IMR-90 (cell line): ENCODE data around the gene ARF5. TPM values are rescaled to one million over a fixed set of nuclear protein-coding genes. Genes with fewer than 3 reads are reported as not detected.
A peak's percentile ranks its signal among the peaks of the same experiment; 100 is the strongest.

ENCODE experiments used
- ATAC-seq: fragments of 200-7000 bp; cut with Tn5 transposase; 2 replicates; pipeline ENCODE4 v1.9.1; 2020; ENCODE audit warnings: low read depth, mild to moderate bottlenecking, moderate library complexity
- BruUV-seq: library from RNA; stranded (reverse); fragments of 400-500 nt; replicated peaks from 2 replicates; lab custom pipeline; 2021; lab: Mats Ljungman, UMichigan
- CTCF ChIA-PET: fragments of 300-600 bp; formaldehyde crosslinking; extraction: SDS; loops from one replicate; lab custom pipeline; 2021; ENCODE audit warnings: antibody characterized with exemption; lab: Yijun Ruan, JAX
- POLR2A ChIA-PET: fragments of 300-600 bp; sonication (Branson Sonifier 250); formaldehyde crosslinking; loops from one replicate; lab custom pipeline; 2022; ENCODE audit warnings: antibody characterized with exemption; ENCODE audit not compliant: unreplicated experiment; lab: Charles Lee
- DNase-seq: peaks from one replicate; pipeline ENCODE4 v3.0.0; 2013
- H2AFZ ChIP-seq: replicated peaks from 2 replicates; pipeline ENCODE3; 2013; ENCODE audit warnings: low read length, mild to moderate bottlenecking; ENCODE audit not compliant: poor library complexity
- H2AK5ac ChIP-seq: 2 replicates; pipeline ENCODE4 v1.6.1; 2013; ENCODE audit warnings: low read depth, low read length, inconsistent platforms
- H2AK9ac ChIP-seq: replicated peaks from 2 replicates; pipeline ENCODE3; 2013; ENCODE audit warnings: mild to moderate bottlenecking, low read depth, low read length, moderate library complexity; ENCODE audit not compliant: poor library complexity
- H2BK120ac ChIP-seq: 2 replicates; pipeline ENCODE4 v1.6.1; 2013; ENCODE audit warnings: low read depth, low read length, inconsistent platforms
- H2BK15ac ChIP-seq: 3 replicates; pipeline ENCODE4 v1.6.1; 2013; ENCODE audit warnings: low read depth, low read length, inconsistent platforms
- H2BK20ac ChIP-seq: 2 replicates; pipeline ENCODE4 v1.6.1; 2013; ENCODE audit warnings: low read depth, mild to moderate bottlenecking, inconsistent platforms, low read length, moderate library complexity
- H2BK5ac ChIP-seq: 2 replicates; pipeline ENCODE4 v1.6.1; 2013; ENCODE audit warnings: mild to moderate bottlenecking, low read depth, low read length, inconsistent platforms; ENCODE audit not compliant: poor library complexity, severe bottlenecking
- H3K14ac ChIP-seq: replicated peaks from 2 replicates; pipeline ENCODE4 v1.6.1; 2013; ENCODE audit warnings: low read depth, low read length, inconsistent platforms
- H3K18ac ChIP-seq: 2 replicates; pipeline ENCODE4 v1.6.1; 2013; ENCODE audit warnings: low read depth, low read length, control low read depth
- H3K23ac ChIP-seq: 2 replicates; pipeline ENCODE4 v1.6.1; 2013; ENCODE audit warnings: low read depth, low read length, inconsistent platforms
- H3K27ac ChIP-seq: 2 replicates; pipeline ENCODE4 v1.5.1; 2013; ENCODE audit warnings: mild to moderate bottlenecking, control low read depth, low read length; ENCODE audit not compliant: insufficient read depth
- H3K27me3 ChIP-seq: 2 replicates; pipeline ENCODE4 v1.6.1; 2013; ENCODE audit warnings: low read length; ENCODE audit not compliant: control insufficient read depth, insufficient read depth
- H3K36me3 ChIP-seq: 2 replicates; pipeline ENCODE4 v1.6.1; 2013; ENCODE audit warnings: low read length, mixed read lengths; ENCODE audit not compliant: control insufficient read depth, insufficient read depth
- H3K4ac ChIP-seq: 2 replicates; pipeline ENCODE4 v1.6.1; 2013; ENCODE audit warnings: low read depth, low read length, inconsistent platforms
- H3K4me1 ChIP-seq: 2 replicates; pipeline ENCODE4 v1.6.1; 2013; ENCODE audit warnings: low read length, mixed read lengths; ENCODE audit not compliant: control insufficient read depth, insufficient read depth
- H3K4me2 ChIP-seq: 2 replicates; pipeline ENCODE4 v1.6.1; 2013; ENCODE audit warnings: low read depth, mild to moderate bottlenecking, control low read depth, low read length, moderate library complexity
- H3K4me3 ChIP-seq: 2 replicates; pipeline ENCODE4 v1.5.1; 2013; ENCODE audit warnings: low read depth, mild to moderate bottlenecking, control low read depth, low read length, moderate library complexity; ENCODE audit not compliant: insufficient read depth
- H3K56ac ChIP-seq: 2 replicates; pipeline ENCODE4 v1.6.1; 2013; ENCODE audit warnings: low read length, inconsistent platforms; ENCODE audit not compliant: insufficient read depth; ENCODE audit errors: extremely low read depth
- H3K79me1 ChIP-seq, 2 experiments: 2 replicates each; pipeline ENCODE4 v1.6.1; 2013; ENCODE audit warnings: low read length in 2 of 2, inconsistent platforms in 1 of 2, low read depth in 1 of 2
- H3K9ac ChIP-seq: 2 replicates; pipeline ENCODE4 v1.6.1; 2013; ENCODE audit warnings: low read depth, low read length, control low read depth
- H3K9me1 ChIP-seq: 2 replicates; pipeline ENCODE4 v1.6.1; 2013; ENCODE audit warnings: low read length, inconsistent platforms; ENCODE audit not compliant: insufficient read depth
- H3K9me3 ChIP-seq: 2 replicates; pipeline ENCODE4 v1.6.1; 2013; ENCODE audit warnings: low read length; ENCODE audit not compliant: control insufficient read depth, insufficient read depth
- H4K20me1 ChIP-seq: 2 replicates; pipeline ENCODE4 v1.6.1; 2013; ENCODE audit warnings: low read length, inconsistent platforms; ENCODE audit not compliant: insufficient read depth
- H4K5ac ChIP-seq: 2 replicates; pipeline ENCODE4 v1.6.1; 2013; ENCODE audit warnings: mild to moderate bottlenecking, low read depth, low read length, control low read depth
- H4K8ac ChIP-seq, 2 experiments: 2 replicates each; pipeline ENCODE4 v1.6.1; 2013; ENCODE audit warnings: low read depth in 2 of 2, low read length in 2 of 2, control low read depth in 1 of 2, inconsistent platforms in 1 of 2
- H4K91ac ChIP-seq: 2 replicates; pipeline ENCODE4 v1.6.1; 2013; ENCODE audit warnings: low read depth, low read length, inconsistent platforms; ENCODE audit not compliant: insufficient read depth
- BHLHE40 ChIP-seq: fragments of 150-350 bp; IDR thresholded peaks from 2 replicates; pipeline ENCODE4 v1.6.1; 2016; ENCODE audit warnings: mild to moderate bottlenecking, low read depth, low read length
- CEBPB ChIP-seq: IDR thresholded peaks from 2 replicates; pipeline ENCODE4 v1.6.1; 2012; ENCODE audit warnings: low read depth, low read length, improper control_type of control experiment
- CHD1 ChIP-seq: IDR thresholded peaks from 2 replicates; pipeline ENCODE4 v1.6.1; 2012; ENCODE audit warnings: low read depth, low read length, improper control_type of control experiment
- MAFK ChIP-seq: IDR thresholded peaks from 2 replicates; pipeline ENCODE4 v1.6.1; 2012; ENCODE audit warnings: low read depth, low read length, improper control_type of control experiment
- MAZ ChIP-seq: IDR thresholded peaks from 2 replicates; pipeline ENCODE4 v1.6.1; 2012; ENCODE audit warnings: low read depth, mild to moderate bottlenecking, low read length, improper control_type of control experiment, moderate library complexity, borderline replicate concordance
- MXI1 ChIP-seq: IDR thresholded peaks from 2 replicates; pipeline ENCODE4 v1.6.1; 2012; ENCODE audit warnings: low read depth, mild to moderate bottlenecking, low read length, moderate library complexity, borderline replicate concordance
- POLR2A ChIP-seq: IDR thresholded peaks from 2 replicates; pipeline ENCODE4 v1.6.1; 2012; ENCODE audit warnings: mild to moderate bottlenecking, low read depth, low read length
- RAD21 ChIP-seq: IDR thresholded peaks from 2 replicates; pipeline ENCODE4 v1.6.1; 2012; ENCODE audit warnings: low read length, improper control_type of control experiment
- RCOR1 ChIP-seq: IDR thresholded peaks from 2 replicates; pipeline ENCODE4 v1.6.1; 2012; ENCODE audit warnings: mild to moderate bottlenecking, low read length, improper control_type of control experiment; ENCODE audit not compliant: insufficient replicate concordance
- RFX5 ChIP-seq: IDR thresholded peaks from 2 replicates; pipeline ENCODE4 v1.8.0; 2012; ENCODE audit warnings: low read depth, mild to moderate bottlenecking, low read length, moderate library complexity
- SMC3 ChIP-seq: fragments of 150-350 bp; IDR thresholded peaks from 2 replicates; pipeline ENCODE4 v1.6.1; 2016; ENCODE audit warnings: low read depth, mild to moderate bottlenecking, antibody characterized with exemption, low read length, moderate library complexity
- WGBS, 2 experiments: methylation state at CpG; one replicate each; pipeline versions ENCODE4 v1.1.5 to v1.1.7; 2013; ENCODE audit warnings: missing lambda C conversion rate in 2 of 2; ENCODE audit not compliant: insufficient read length in 1 of 2; ENCODE audit errors: extremely low coverage in 2 of 2; 5-methylcytosine and 5-hydroxymethylcytosine counted together
- dilution Hi-C: fragments of 300-500 bp; cut with HindIII; formaldehyde crosslinking; loops from one replicate; pipeline ENCODE4 v1.14.3; 2018; ENCODE audit warnings: low sequenced_read_pairs; ENCODE audit not compliant: unreplicated experiment
- in situ Hi-C: fragments of 300-500 bp; cut with MboI; formaldehyde crosslinking; loops from 3 replicates; pipeline ENCODE4 v1.14.3; 2019; ENCODE audit warnings: low sequenced_read_pairs, inconsistent platforms, mixed read lengths
- intact Hi-C: fragments of 100-400 bp; cut with micrococcal nuclease; formaldehyde crosslinking; loops from 2 replicates; pipeline ENCODE4 v1.10.0; 2022
- polyA plus RNA-seq, 3 experiments: library from polyadenylated mRNA; depleted of rRNA; stranded (reverse); fragments of >200 nt; gene quantifications; 2 replicates each; pipeline ENCODE4 v1.2.3, GENCODE V29; 2012; ENCODE audit warnings: low replicate concordance in 1 of 3
- total RNA-seq: library from RNA; depleted of rRNA; stranded (reverse); fragments of >200 nt; gene quantifications from 2 replicates; pipeline ENCODE4 v1.2.3, GENCODE V29; 2012
- TF ChIP-seq, protein P1 (sequence below): fragments of 150-350 bp; IDR thresholded peaks from 2 replicates; pipeline ENCODE4 v1.6.1; 2017; ENCODE audit warnings: mild to moderate bottlenecking, antibody characterized with exemption, low read length, low read depth
- TF ChIP-seq, protein P2 (sequence below): fragments of 150-350 bp; IDR thresholded peaks from 2 replicates; pipeline ENCODE4 v1.6.1; 2016; ENCODE audit warnings: low read depth, mild to moderate bottlenecking, low read length, moderate library complexity, borderline replicate concordance
- TF ChIP-seq, protein P3 (sequence below): conservative IDR thresholded peaks from 2 replicates; pipeline ENCODE4 v1.5.1; 2012; ENCODE audit warnings: mild to moderate bottlenecking, low read depth, low read length, improper control_type of control experiment

ARF5 gene
- total and polyA plus RNA-seq, 2 of the 4 experiments (the other 2 are of a cell fraction), result 128 to 274 TPM

DNA sequence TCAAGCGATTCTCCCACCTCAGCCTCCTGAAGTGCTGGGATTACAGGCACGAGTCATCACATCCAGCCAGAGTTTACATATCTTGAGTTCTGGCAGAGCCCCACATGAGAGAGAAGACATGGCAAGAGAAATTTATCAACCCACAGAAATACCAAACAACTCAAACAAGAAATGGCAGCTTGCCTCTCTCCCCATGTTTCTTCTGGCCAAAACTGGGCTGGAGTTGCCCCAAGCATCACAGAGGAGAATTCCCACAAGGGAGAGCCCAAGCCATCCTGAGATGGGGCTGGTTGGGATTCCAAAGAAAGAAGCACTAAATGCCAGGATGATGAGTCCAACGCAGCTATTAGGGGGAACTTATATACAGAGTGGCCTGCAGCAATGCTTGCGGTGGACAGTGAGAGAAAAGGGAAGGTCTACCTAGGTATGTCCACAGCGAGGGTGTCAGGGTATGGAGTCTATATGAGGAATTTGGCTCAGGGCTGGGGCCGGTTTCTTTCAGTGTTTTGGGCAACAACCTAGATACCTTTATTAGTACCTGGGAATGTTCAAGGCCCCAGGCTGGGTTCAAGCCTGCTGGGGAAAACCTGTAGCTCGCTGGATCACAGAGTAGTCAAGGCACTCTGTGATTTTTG is 44.2 kb downstream of the ARF5 start:
- peak overlapping the region; percentile 71; the same call in 1 of the 2 replicates for H3K18ac ChIP-seq
- H2AFZ ChIP-seq, result no peak overlapping the region
- peak overlapping the region in 1 of 2 experiments; percentile 14; a peak in 1 of 4 replicates for H4K8ac ChIP-seq
- peak overlapping the region; percentile 23; the same call in 1 of the 3 replicates for H2BK15ac ChIP-seq
- H3K9me1 ChIP-seq, result peaks cover 2% of the 10 kb centered on the region; the same call in 1 of the 2 replicates
- H3K9me3 ChIP-seq, result no peaks in the 10 kb centered on the region
- WGBS, 2 experiments, result 63% methylated on average over 1 of the region's 7 CpGs; no CpG with 5 or more reads in 1 of the 2 experiments
- BruUV-seq, result no TSS peak
- CTCF ChIA-PET, result interaction anchor here (0.7 kb wide), 1 partner anchor 446 kb away, joined by 4 read pairs; no protein-coding TSS in a partner anchor
- H3K9ac ChIP-seq, result no peak overlapping the region
- no peak overlapping the region for H3K56ac ChIP-seq
- peak overlapping the region; percentile 79 for H2BK20ac ChIP-seq
- H4K5ac ChIP-seq, result no peak overlapping the region
- dilution Hi-C loops (no loop called here), in situ Hi-C loops (no loop called here), intact Hi-C loops (loop anchor here (2.0 kb wide), 1 partner anchor 44 kb away; the partner anchor contains the start of gene ARF5)
- peaks cover 2% of the 10 kb centered on the region; the same call in 1 of the 2 replicates for H3K27me3 ChIP-seq
- no peak overlapping the region for H3K4me3 ChIP-seq
- no peak overlapping the region for H3K4me2 ChIP-seq
- peak overlapping the region; percentile 89 for H2BK120ac ChIP-seq
- H4K91ac ChIP-seq, result peak overlapping the region; percentile 62
- peak overlapping the region; percentile 15; the same call in 1 of the 2 replicates for H3K27ac ChIP-seq
- H3K36me3 ChIP-seq, result no peaks in the 10 kb centered on the region
- DNase-seq (peak; percentile 93), ATAC-seq (peak; percentile 94)
- POLR2A ChIA-PET, result no interaction called here
- H2AK5ac ChIP-seq, result no peak overlapping the region
- H3K4ac ChIP-seq, result peak overlapping the region; percentile 67
- H3K79me1 ChIP-seq, result no peaks in the 10 kb centered on the region
- H3K23ac ChIP-seq, result no peak overlapping the region
- H3K4me1 ChIP-seq, result peaks cover 8% of the 10 kb centered on the region
- H3K14ac ChIP-seq, result no peak overlapping the region
- H4K20me1 ChIP-seq, result no peaks in the 10 kb centered on the region
- H2AK9ac ChIP-seq, result no peak overlapping the region
- H2BK5ac ChIP-seq, result no peak overlapping the region
- TF ChIP-seq CEBPB (no peak), POLR2A (no peak), BHLHE40 (peak; percentile 57; the same call in 1 of the 2 replicates), RFX5 (no peak), MXI1 (no peak), MAFK (no peak), RCOR1 (no peak), CHD1 (no peak), MAZ (no peak; the same call in 1 of the 2 replicates), SMC3 (no peak), RAD21 (no peak; the same call in 1 of the 2 replicates)
- TF ChIP-seq, protein P1, sequence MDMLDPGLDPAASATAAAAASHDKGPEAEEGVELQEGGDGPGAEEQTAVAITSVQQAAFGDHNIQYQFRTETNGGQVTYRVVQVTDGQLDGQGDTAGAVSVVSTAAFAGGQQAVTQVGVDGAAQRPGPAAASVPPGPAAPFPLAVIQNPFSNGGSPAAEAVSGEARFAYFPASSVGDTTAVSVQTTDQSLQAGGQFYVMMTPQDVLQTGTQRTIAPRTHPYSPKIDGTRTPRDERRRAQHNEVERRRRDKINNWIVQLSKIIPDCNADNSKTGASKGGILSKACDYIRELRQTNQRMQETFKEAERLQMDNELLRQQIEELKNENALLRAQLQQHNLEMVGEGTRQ, result no peak
- TF ChIP-seq, protein P2, sequence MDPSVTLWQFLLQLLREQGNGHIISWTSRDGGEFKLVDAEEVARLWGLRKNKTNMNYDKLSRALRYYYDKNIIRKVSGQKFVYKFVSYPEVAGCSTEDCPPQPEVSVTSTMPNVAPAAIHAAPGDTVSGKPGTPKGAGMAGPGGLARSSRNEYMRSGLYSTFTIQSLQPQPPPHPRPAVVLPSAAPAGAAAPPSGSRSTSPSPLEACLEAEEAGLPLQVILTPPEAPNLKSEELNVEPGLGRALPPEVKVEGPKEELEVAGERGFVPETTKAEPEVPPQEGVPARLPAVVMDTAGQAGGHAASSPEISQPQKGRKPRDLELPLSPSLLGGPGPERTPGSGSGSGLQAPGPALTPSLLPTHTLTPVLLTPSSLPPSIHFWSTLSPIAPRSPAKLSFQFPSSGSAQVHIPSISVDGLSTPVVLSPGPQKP, result no peak
- TF ChIP-seq, protein P3, sequence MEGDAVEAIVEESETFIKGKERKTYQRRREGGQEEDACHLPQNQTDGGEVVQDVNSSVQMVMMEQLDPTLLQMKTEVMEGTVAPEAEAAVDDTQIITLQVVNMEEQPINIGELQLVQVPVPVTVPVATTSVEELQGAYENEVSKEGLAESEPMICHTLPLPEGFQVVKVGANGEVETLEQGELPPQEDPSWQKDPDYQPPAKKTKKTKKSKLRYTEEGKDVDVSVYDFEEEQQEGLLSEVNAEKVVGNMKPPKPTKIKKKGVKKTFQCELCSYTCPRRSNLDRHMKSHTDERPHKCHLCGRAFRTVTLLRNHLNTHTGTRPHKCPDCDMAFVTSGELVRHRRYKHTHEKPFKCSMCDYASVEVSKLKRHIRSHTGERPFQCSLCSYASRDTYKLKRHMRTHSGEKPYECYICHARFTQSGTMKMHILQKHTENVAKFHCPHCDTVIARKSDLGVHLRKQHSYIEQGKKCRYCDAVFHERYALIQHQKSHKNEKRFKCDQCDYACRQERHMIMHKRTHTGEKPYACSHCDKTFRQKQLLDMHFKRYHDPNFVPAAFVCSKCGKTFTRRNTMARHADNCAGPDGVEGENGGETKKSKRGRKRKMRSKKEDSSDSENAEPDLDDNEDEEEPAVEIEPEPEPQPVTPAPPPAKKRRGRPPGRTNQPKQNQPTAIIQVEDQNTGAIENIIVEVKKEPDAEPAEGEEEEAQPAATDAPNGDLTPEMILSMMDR, result no peak
